Osteoblast (primary cell): ENCODE data around the gene USP17L10. TPM values are rescaled to one million over a fixed set of nuclear protein-coding genes. Genes with fewer than 3 reads are reported as not detected.
"Not testable (repeated sequence)": the region's sequence is repeated elsewhere in the genome, so short reads cannot be mapped to it uniquely, and the experiment has no call there.

Experiments
- DNase-seq: peaks from one replicate; pipeline ENCODE4 v3.0.0; 2011; ENCODE audit warnings: low spot score, mixed read lengths; ENCODE audit not compliant: insufficient read length; ENCODE audit errors: missing footprints
- H2AFZ ChIP-seq: 2 replicates; pipeline ENCODE4 v1.6.0; 2011; ENCODE audit warnings: mild to moderate bottlenecking, low read length
- H3K27ac ChIP-seq: 2 replicates; pipeline ENCODE4 v1.5.1; 2011; ENCODE audit warnings: mild to moderate bottlenecking, low read depth, low read length, moderate library complexity
- H3K27me3 ChIP-seq: 2 replicates; pipeline ENCODE4 v1.6.0; 2012; ENCODE audit warnings: mild to moderate bottlenecking, control low read depth, inconsistent platforms, low read length, moderate library complexity; ENCODE audit not compliant: insufficient read depth
- H3K36me3 ChIP-seq: 2 replicates; pipeline ENCODE4 v1.5.1; 2011; ENCODE audit warnings: mild to moderate bottlenecking, low read length, control low read depth, moderate library complexity; ENCODE audit not compliant: insufficient read depth
- H3K4me1 ChIP-seq: 2 replicates; pipeline ENCODE4 v1.5.1; 2011; ENCODE audit warnings: mild to moderate bottlenecking, low read length, control low read depth, moderate library complexity; ENCODE audit not compliant: insufficient read depth
- H3K4me2 ChIP-seq: 2 replicates; pipeline ENCODE4 v1.6.0; 2011; ENCODE audit warnings: mild to moderate bottlenecking, low read length; ENCODE audit not compliant: insufficient read depth
- H3K4me3 ChIP-seq: fragments of 200-600 bp; sonication (generic); 3 replicates; pipeline ENCODE4 v1.5.1; 2012; ENCODE audit warnings: mild to moderate bottlenecking, low read length, inconsistent platforms; ENCODE audit not compliant: insufficient read depth
- H3K79me2 ChIP-seq: 2 replicates; pipeline ENCODE4 v1.6.0; 2012; ENCODE audit warnings: mild to moderate bottlenecking, low read length, control low read depth, inconsistent platforms; ENCODE audit not compliant: insufficient read depth
- H3K9me3 ChIP-seq: 2 replicates; pipeline ENCODE4 v1.5.1; 2011; ENCODE audit warnings: low read depth, low read length, control low read depth
- H4K20me1 ChIP-seq: 2 replicates; pipeline ENCODE4 v1.6.0; 2012; ENCODE audit warnings: mild to moderate bottlenecking, low read length, control low read depth; ENCODE audit not compliant: insufficient read depth
- total RNA-seq: library from RNA; depleted of rRNA; stranded (reverse); fragments of >200 nt; gene quantifications from 2 replicates; pipeline ENCODE4 v1.2.3, GENCODE V29; 2012

Gene USP17L10, protein sequence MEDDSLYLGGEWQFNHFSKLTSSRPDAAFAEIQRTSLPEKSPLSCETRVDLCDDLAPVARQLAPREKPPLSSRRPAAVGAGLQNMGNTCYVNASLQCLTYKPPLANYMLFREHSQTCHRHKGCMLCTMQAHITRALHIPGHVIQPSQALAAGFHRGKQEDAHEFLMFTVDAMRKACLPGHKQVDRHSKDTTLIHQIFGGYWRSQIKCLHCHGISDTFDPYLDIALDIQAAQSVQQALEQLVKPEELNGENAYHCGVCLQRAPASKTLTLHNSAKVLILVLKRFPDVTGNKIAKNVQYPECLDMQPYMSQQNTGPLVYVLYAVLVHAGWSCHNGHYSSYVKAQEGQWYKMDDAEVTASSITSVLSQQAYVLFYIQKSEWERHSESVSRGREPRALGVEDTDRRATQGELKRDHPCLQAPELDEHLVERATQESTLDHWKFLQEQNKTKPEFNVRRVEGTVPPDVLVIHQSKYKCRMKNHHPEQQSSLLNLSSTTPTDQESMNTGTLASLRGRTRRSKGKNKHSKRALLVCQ
- not detected in 2 replicates for total RNA-seq

DNA sequence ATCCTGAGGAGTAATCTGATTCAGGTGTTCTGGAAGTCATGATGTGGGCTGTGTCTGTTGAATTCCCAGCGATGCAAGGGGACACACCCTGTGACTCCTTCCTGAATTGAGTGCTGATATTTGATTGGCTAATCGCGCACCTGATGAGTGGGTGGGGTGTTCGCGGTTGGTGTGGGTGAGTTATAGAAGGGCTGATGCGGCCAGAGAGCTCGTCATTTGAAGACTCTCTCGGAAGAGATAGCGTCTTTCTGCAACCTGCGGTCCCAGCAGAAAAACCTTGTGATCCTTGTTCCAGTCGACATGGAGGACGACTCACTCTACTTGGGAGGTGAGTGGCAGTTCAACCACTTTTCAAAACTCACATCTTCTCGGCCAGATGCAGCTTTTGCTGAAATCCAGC lies at the start of gene USP17L10:
USP17L10 (plus strand) TSS at position 301 of the 400 bp plus-strand sequence; CDS start at position 301, 0 bp downstream.
- not testable (repeated sequence) for H3K79me2 ChIP-seq, H3K27me3 ChIP-seq, H3K4me3 ChIP-seq, H3K36me3 ChIP-seq, H3K27ac ChIP-seq, H3K4me2 ChIP-seq, DNase-seq, H3K4me1 ChIP-seq, H3K9me3 ChIP-seq, H2AFZ ChIP-seq, H4K20me1 ChIP-seq

DNA sequence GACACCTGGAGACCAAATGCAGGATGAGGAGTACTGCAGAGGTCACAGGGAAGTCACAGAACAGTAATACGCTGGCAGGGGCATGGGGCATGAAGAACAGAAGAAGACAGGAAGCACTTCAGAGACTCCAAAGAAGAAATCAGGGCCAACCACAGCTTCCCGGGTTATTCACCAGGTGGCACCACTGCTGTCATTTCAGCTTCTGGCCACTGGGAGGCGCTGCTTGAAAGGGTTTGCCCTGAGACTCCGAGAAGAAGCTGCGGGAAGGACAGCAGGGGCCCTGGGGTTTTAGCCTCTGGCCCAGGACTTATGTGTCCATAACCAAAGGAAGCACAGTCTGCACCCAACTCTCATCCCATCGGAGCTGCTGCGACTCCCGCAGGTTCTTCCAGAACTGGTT lies 44.5 kb upstream of the USP17L10 start:
- DNase-seq, H3K4me3 ChIP-seq, H3K79me2 ChIP-seq, H3K36me3 ChIP-seq, H3K27ac ChIP-seq, H3K9me3 ChIP-seq, H3K4me2 ChIP-seq, H2AFZ ChIP-seq, H4K20me1 ChIP-seq, H3K4me1 ChIP-seq, H3K27me3 ChIP-seq: not testable (repeated sequence)

DNA sequence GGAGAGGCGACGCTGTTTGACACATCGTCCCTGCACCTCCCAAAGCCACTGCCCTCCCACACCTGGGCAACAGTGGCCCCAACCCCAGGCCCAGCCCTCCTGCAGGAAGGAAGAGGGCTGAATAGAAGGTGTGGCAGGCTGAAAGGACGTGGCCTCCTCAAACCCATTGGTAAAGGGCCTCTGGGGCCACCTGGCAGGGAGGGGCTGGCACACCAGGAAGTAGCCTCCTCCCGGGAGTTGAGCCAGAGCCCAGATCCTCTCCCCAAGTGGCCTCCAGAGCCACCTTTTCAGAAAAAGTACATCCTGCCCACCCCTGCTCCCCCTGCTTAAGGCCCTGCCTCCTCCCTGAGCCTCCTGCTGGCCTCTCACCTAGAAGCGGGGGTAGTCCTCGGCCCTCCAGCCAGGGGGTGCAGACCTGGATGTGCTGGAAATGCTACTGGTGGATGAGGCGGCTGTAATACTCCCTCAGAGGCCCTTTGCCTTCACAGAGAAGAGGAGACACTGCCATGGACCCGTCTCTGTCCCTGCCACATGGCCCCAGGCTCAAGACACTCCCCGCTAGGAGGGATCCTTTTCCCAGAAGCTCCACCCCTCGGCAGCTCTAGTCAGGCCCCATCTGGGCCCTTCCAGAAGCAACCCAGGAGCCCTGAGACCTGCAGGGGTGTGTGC lies 40.5 kb upstream of the USP17L10 start, which contains the start of gene FAM90A26:
FAM90A26 (plus strand) TSS at position 619 of the 669 bp plus-strand sequence. CDS start 2,764 bp downstream, outside the sequence.
- DNase-seq, H3K36me3 ChIP-seq, H3K79me2 ChIP-seq, H4K20me1 ChIP-seq, H3K4me3 ChIP-seq, H2AFZ ChIP-seq, H3K27me3 ChIP-seq, H3K4me1 ChIP-seq, H3K27ac ChIP-seq, H3K9me3 ChIP-seq, H3K4me2 ChIP-seq: not testable (repeated sequence)

DNA sequence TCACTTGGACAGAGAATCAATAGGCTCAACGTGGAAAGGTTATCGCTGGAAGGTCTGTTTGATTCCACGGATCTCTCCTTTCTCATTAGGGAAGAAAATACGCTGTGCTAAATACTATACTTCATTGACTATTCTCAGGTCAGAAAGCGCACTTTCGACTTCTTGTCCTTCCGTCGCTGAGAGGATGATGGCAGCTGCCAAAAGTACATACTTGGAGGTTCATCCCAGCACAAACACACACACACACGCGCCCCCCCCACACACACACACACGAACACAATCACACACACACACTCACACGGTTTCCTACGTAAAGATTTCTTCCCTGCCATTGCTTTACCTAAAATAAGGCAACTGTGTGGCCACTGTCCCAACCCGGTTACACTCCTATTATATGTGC lies 4.2 kb downstream of the USP17L10 start:
- not testable (repeated sequence) for H3K36me3 ChIP-seq, H3K4me2 ChIP-seq, H3K27ac ChIP-seq, H3K4me3 ChIP-seq, H4K20me1 ChIP-seq, H3K79me2 ChIP-seq, H3K27me3 ChIP-seq, H3K4me1 ChIP-seq, H3K9me3 ChIP-seq, H2AFZ ChIP-seq, DNase-seq

DNA sequence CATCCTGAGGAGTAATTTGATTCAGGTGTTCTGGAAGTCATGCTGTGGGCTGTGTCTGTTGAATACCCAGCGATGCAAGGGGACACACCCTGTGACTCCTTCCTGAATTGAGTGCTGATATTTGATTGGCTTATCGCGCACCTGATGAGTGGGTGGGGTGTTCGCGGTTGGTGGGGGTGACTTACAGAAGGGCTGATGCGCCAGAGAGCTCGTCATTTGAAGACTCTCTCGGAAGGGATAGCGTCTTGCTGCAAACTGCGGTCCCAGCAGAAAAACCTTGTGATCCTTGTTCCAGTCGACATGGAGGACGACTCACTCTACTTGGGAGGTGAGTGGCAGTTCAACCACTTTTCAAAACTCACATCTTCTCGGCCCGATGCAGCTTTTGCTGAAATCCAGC lies 4.6 kb downstream of the USP17L10 start, which contains the start of gene USP17L11:
USP17L11 (plus strand) TSS at position 301 of the 400 bp plus-strand sequence; CDS start at position 301, 0 bp downstream.
- H3K79me2 ChIP-seq, H3K4me3 ChIP-seq, H3K4me2 ChIP-seq, H4K20me1 ChIP-seq, H3K9me3 ChIP-seq, H3K27me3 ChIP-seq, DNase-seq, H2AFZ ChIP-seq, H3K27ac ChIP-seq, H3K4me1 ChIP-seq, H3K36me3 ChIP-seq: not testable (repeated sequence)

DNA sequence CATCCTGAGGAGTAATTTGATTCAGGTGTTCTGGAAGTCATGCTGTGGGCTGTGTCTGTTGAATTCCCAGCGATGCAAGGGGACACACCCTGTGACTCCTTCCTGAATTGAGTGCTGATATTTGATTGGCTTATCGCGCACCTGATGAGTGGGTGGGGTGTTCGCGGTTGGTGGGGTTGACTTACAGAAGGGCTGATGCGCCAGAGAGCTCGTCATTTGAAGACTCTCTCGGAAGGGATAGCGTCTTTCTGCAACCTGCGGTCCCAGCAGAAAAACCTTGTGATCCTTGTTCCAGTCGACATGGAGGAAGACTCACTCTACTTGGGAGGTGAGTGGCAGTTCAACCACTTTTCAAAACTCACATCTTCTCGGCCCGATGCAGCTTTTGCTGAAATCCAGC lies 9.4 kb downstream of the USP17L10 start, which contains the start of gene USP17L12:
USP17L12 (plus strand) TSS at position 301 of the 400 bp plus-strand sequence; CDS start at position 301, 0 bp downstream.
- H3K79me2 ChIP-seq, H3K4me3 ChIP-seq, H3K4me1 ChIP-seq, DNase-seq, H4K20me1 ChIP-seq, H3K4me2 ChIP-seq, H3K27me3 ChIP-seq, H2AFZ ChIP-seq, H3K9me3 ChIP-seq, H3K36me3 ChIP-seq, H3K27ac ChIP-seq: not testable (repeated sequence)

DNA sequence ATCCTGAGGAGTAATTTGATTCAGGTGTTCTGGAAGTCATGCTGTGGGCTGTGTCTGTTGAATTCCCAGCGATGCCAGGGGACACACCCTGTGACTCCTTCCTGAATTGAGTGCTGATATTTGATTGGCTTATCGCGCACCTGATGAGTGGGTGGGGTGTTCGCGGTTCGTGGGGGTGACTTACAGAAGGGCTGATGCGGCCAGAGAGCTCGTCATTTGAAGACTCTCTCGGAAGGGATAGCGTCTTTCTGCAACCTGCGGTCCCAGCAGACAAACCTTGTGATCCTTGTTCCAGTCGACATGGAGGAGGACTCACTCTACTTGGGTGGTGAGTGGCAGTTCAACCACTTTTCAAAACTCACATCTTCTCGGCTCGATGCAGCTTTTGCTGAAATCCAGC lies 14.1 kb downstream of the USP17L10 start, which contains the start of gene USP17L13:
USP17L13 (plus strand) TSS at position 301 of the 400 bp plus-strand sequence; CDS start at position 301, 0 bp downstream.
- not testable (repeated sequence) for H3K4me1 ChIP-seq, H3K27me3 ChIP-seq, H3K27ac ChIP-seq, H4K20me1 ChIP-seq, H3K36me3 ChIP-seq, H3K79me2 ChIP-seq, H3K4me3 ChIP-seq, H3K4me2 ChIP-seq, DNase-seq, H3K9me3 ChIP-seq, H2AFZ ChIP-seq

DNA sequence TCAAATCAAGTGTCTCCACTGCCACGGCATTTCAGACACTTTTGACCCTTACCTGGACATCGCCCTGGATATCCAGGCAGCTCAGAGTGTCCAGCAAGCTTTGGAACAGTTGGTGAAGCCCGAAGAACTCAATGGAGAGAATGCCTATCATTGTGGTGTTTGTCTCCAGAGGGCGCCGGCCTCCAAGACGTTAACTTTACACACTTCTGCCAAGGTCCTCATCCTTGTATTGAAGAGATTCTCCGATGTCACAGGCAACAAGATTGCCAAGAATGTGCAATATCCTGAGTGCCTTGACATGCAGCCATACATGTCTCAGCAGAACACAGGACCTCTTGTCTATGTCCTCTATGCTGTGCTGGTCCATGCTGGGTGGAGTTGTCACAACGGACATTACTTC lies 19.8 kb downstream of the USP17L10 start:
- not testable (repeated sequence) for H3K27me3 ChIP-seq

More for the DNA sequence above, 19.8 kb downstream of the USP17L10 start:
- not testable (repeated sequence) for H2AFZ ChIP-seq, H3K27ac ChIP-seq, H3K4me3 ChIP-seq, H4K20me1 ChIP-seq, H3K79me2 ChIP-seq, H3K4me2 ChIP-seq, DNase-seq, H3K9me3 ChIP-seq, H3K36me3 ChIP-seq, H3K4me1 ChIP-seq
